ENCODE measurements around the gene FAM72D.
A peak's percentile ranks its signal among the peaks of the same experiment; 100 is the strongest.
"Not testable (repeated sequence)": the region's sequence is repeated elsewhere in the genome, so short reads cannot be mapped to it uniquely, and the experiment has no call there.

FAM72D gene

GRCh38 chr1:145147172-145147571, 51.4 kb downstream of the FAM72D start:
- DNase-seq (ENCODE audit: low read depth): not testable (repeated sequence)

GRCh38 chr1:145155421-145155820, 59.6 kb downstream of the FAM72D start:
- not testable (repeated sequence) for DNase-seq (ENCODE audit: low read depth)

- not testable (repeated sequence) for DNase-seq (ENCODE audit: low read depth)
Observed at GRCh38 chr1:145155873-145156272, 60.1 kb downstream of the FAM72D start.

GRCh38 chr1:145156891-145157610, 61.3 kb downstream of the FAM72D start:
- DNase-seq (ENCODE audit: low read depth): peak; percentile 70

GRCh38 chr1:145157715-145158114, 61.9 kb downstream of the FAM72D start:
- DNase-seq (ENCODE audit: low read depth): not testable (repeated sequence)

GRCh38 chr1:145161046-145161752, 65.4 kb downstream of the FAM72D start:
- DNase-seq (ENCODE audit: low read depth): not testable (repeated sequence)

Measured in EH (cell line).